ENCODE results near the gene USP24.

USP24 gene

GRCh38 chr1:55095095-55095494, 120.1 kb downstream of the USP24 start:
- no peaks in the 10 kb centered on the region for H3K9me3 Mint-ChIP-seq
- H3K4me3 Mint-ChIP-seq: no peak overlapping the region
- H3K27ac Mint-ChIP-seq: no peak overlapping the region
- ATAC-seq: no peak
- H3K36me3 Mint-ChIP-seq: peaks cover 100% of the 10 kb centered on the region
- DNase-seq (ENCODE audit: low spot score in 2 of 2): no peak
- H3K4me1 Mint-ChIP-seq: no peaks in the 10 kb centered on the region

- Mint-ChIP-seq H3K4me3 (no peak overlapping the region), H3K36me3 (peaks cover 100% of the 10 kb centered on the region), H3K4me1 (peaks cover 9% of the 10 kb centered on the region), H3K9me3 (no peaks in the 10 kb centered on the region), H3K27ac (no peak overlapping the region)
- ATAC-seq (no peak), DNase-seq (ENCODE audit: low spot score in 2 of 2) (no peak)
Observed at GRCh38 chr1:55092475-55092874, 122.7 kb downstream of the USP24 start.

GRCh38 chr1:55089683-55090082, 125.5 kb downstream of the USP24 start:
- Mint-ChIP-seq H3K36me3 (peaks cover 96% of the 10 kb centered on the region), H3K4me3 (no peak overlapping the region), H3K4me1 (peaks cover 9% of the 10 kb centered on the region), H3K9me3 (no peaks in the 10 kb centered on the region), H3K27ac (no peak overlapping the region)
- ATAC-seq (no peak), DNase-seq (ENCODE audit: low spot score in 2 of 2) (no peak)

- Mint-ChIP-seq H3K9me3 (no peaks in the 10 kb centered on the region), H3K4me1 (peaks cover 9% of the 10 kb centered on the region), H3K27ac (peak overlapping the region; percentile 37), H3K4me3 (no peak overlapping the region), H3K36me3 (peaks cover 96% of the 10 kb centered on the region)
- no peak for ATAC-seq
- no peak for DNase-seq (ENCODE audit: low spot score in 2 of 2)
Observed at GRCh38 chr1:55088413-55088812, 126.8 kb downstream of the USP24 start.

- Mint-ChIP-seq H3K27ac (peak overlapping the region; percentile 37), H3K4me1 (peaks cover 9% of the 10 kb centered on the region), H3K4me3 (no peak overlapping the region), H3K9me3 (no peaks in the 10 kb centered on the region), H3K36me3 (peaks cover 96% of the 10 kb centered on the region)
- no peak for ATAC-seq
- DNase-seq (ENCODE audit: low spot score in 2 of 2): no peak
Observed at GRCh38 chr1:55087439-55087838, 127.7 kb downstream of the USP24 start.

- H3K9me3 Mint-ChIP-seq: no peaks in the 10 kb centered on the region
- peaks cover 9% of the 10 kb centered on the region for H3K4me1 Mint-ChIP-seq
- no peak overlapping the region for H3K27ac Mint-ChIP-seq
- H3K4me3 Mint-ChIP-seq: no peak overlapping the region
- no peak for DNase-seq (ENCODE audit: low spot score in 2 of 2)
- peaks cover 96% of the 10 kb centered on the region for H3K36me3 Mint-ChIP-seq
- no peak for ATAC-seq
Observed at GRCh38 chr1:55084257-55084656, 130.9 kb downstream of the USP24 start.

GRCh38 chr1:55081905-55082296, 133.3 kb downstream of the USP24 start:
- Mint-ChIP-seq H3K4me3 (no peak overlapping the region), H3K36me3 (peaks cover 98% of the 10 kb centered on the region), H3K4me1 (no peaks in the 10 kb centered on the region), H3K9me3 (no peaks in the 10 kb centered on the region), H3K27ac (peak overlapping the region; percentile 52)
- no peak for DNase-seq (ENCODE audit: low spot score in 2 of 2)
- ATAC-seq: no peak

- ATAC-seq (no peak), DNase-seq (ENCODE audit: low spot score in 2 of 2) (no peak)
- Mint-ChIP-seq H3K9me3 (no peaks in the 10 kb centered on the region), H3K4me1 (no peaks in the 10 kb centered on the region), H3K4me3 (no peak overlapping the region), H3K27ac (peak overlapping the region; percentile 52), H3K36me3 (peaks cover 100% of the 10 kb centered on the region)
Observed at GRCh38 chr1:55081188-55081904, 133.8 kb downstream of the USP24 start.

- ATAC-seq: no peak
- no peak overlapping the region for H3K27ac Mint-ChIP-seq
- no peak overlapping the region for H3K4me3 Mint-ChIP-seq
- peaks cover 100% of the 10 kb centered on the region for H3K36me3 Mint-ChIP-seq
- DNase-seq (ENCODE audit: low spot score in 2 of 2): no peak
- no peaks in the 10 kb centered on the region for H3K4me1 Mint-ChIP-seq
- no peaks in the 10 kb centered on the region for H3K9me3 Mint-ChIP-seq
Observed at GRCh38 chr1:55079651-55080050, 135.5 kb downstream of the USP24 start.

GRCh38 chr1:55078470-55078869, 136.7 kb downstream of the USP24 start:
- Mint-ChIP-seq H3K4me3 (no peak overlapping the region), H3K9me3 (no peaks in the 10 kb centered on the region), H3K36me3 (peaks cover 100% of the 10 kb centered on the region), H3K27ac (no peak overlapping the region), H3K4me1 (peaks cover 3% of the 10 kb centered on the region)
- ATAC-seq: no peak
- no peak for DNase-seq (ENCODE audit: low spot score in 2 of 2)

- Mint-ChIP-seq H3K36me3 (peaks cover 100% of the 10 kb centered on the region), H3K4me3 (no peak overlapping the region), H3K4me1 (peaks cover 11% of the 10 kb centered on the region), H3K9me3 (no peaks in the 10 kb centered on the region), H3K27ac (peak overlapping the region; percentile 55)
- DNase-seq (ENCODE audit: low spot score in 2 of 2) (no peak), ATAC-seq (no peak)
Observed at GRCh38 chr1:55076356-55076755, 138.8 kb downstream of the USP24 start.

- Mint-ChIP-seq H3K4me3 (no peak overlapping the region), H3K4me1 (peaks cover 11% of the 10 kb centered on the region), H3K9me3 (no peaks in the 10 kb centered on the region), H3K27ac (peak overlapping the region; percentile 55), H3K36me3 (peaks cover 100% of the 10 kb centered on the region)
- DNase-seq (ENCODE audit: low spot score in 2 of 2) (no peak), ATAC-seq (no peak)
Observed at GRCh38 chr1:55074455-55074854, 140.7 kb downstream of the USP24 start.

- Mint-ChIP-seq H3K36me3 (peaks cover 100% of the 10 kb centered on the region), H3K4me3 (no peak overlapping the region), H3K9me3 (no peaks in the 10 kb centered on the region), H3K27ac (peak overlapping the region; percentile 41), H3K4me1 (peaks cover 11% of the 10 kb centered on the region)
- ATAC-seq (peak; percentile 97), DNase-seq (ENCODE audit: low spot score in 2 of 2) (peak in 1 of 2 donors; percentile 48)
Observed at GRCh38 chr1:55073187-55073916, 141.8 kb downstream of the USP24 start.

- ATAC-seq: no peak
- Mint-ChIP-seq H3K27ac (peak overlapping the region; percentile 41), H3K4me1 (peaks cover 22% of the 10 kb centered on the region), H3K36me3 (peaks cover 98% of the 10 kb centered on the region), H3K9me3 (no peaks in the 10 kb centered on the region), H3K4me3 (no peak overlapping the region)
- peak in 1 of 2 donors; percentile 45 for DNase-seq (ENCODE audit: low spot score in 2 of 2)
Observed at GRCh38 chr1:55071477-55071876, 143.7 kb downstream of the USP24 start.

- Mint-ChIP-seq H3K4me3 (no peak overlapping the region), H3K27ac (peak overlapping the region; percentile 50), H3K36me3 (peaks cover 89% of the 10 kb centered on the region), H3K4me1 (peaks cover 22% of the 10 kb centered on the region), H3K9me3 (no peaks in the 10 kb centered on the region)
- no peak for DNase-seq (ENCODE audit: low spot score in 2 of 2)
- no peak for ATAC-seq
Observed at GRCh38 chr1:55070293-55071164, 144.6 kb downstream of the USP24 start.
